ENCODE measurements around the gene ASMT. TPM values are rescaled to one million over a fixed set of nuclear protein-coding genes. Genes with fewer than 3 reads are reported as not detected.

Gene ASMT
- total RNA-seq, 4 donors from 2014 or later = 1.1 TPM; not detected in 3

- no peak for TF ChIP-seq CTCF (IDR thresholded peaks at IDR 0.05; ENCODE audit: low read depth)
Measured at GRCh38 chrX:1661048-1661921, 46.4 kb downstream of the ASMT start.

DNA sequence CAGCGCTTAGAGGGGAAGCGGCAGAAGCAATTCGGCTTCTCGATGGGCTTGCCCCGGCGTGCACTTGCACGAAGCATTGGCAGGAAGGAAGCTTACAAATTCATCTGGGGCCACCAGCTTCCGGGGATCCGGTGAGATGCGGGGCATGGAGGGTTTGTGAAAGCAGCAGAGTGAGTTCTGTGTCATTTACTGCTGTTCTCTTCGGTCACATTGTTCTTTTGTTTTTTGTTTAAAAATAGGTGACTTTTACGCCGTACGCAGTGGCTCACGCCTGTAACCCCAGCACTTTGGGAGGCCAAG lies 47.0 kb downstream of the ASMT start:
- no peak for TF ChIP-seq CTCF (IDR thresholded peaks at IDR 0.05; ENCODE audit: low read depth)

GRCh38 chrX:1667566-1667965 lies 52.7 kb downstream of the ASMT start:
- TF ChIP-seq CTCF (IDR thresholded peaks at IDR 0.05; ENCODE audit: low read depth) = no peak

- TF ChIP-seq CTCF (IDR thresholded peaks at IDR 0.05; ENCODE audit: low read depth) = no peak
Measured at GRCh38 chrX:1673337-1673736, 58.5 kb downstream of the ASMT start.

DNA sequence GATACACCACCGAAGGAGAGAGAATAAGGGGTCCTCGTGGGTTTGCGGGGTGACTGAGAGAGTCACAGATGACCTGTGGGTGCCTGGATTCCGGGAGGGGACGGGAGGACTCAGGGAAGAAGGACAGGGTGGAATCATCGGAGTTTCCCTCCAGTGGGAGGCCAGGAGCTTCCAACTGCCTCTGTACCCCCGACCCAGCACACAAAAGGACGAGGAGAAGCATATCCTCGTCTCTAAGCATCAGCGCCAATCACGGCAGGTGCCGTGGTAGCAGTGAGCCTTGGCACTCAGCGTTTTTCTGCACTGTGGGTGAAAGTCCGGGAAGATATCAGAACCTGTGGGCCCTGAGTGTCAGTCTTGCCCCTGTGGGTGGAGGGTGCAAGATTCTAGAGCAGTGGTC lies 62.0 kb downstream of the ASMT start:
- no peak for TF ChIP-seq CTCF (IDR thresholded peaks at IDR 0.05; ENCODE audit: low read depth)

- TF ChIP-seq CTCF (IDR thresholded peaks at IDR 0.05; ENCODE audit: low read depth) = no peak
Measured at GRCh38 chrX:1679238-1679637, 64.4 kb downstream of the ASMT start.

GRCh38 chrX:1681439-1681838 lies 66.6 kb downstream of the ASMT start:
- TF ChIP-seq CTCF (IDR thresholded peaks at IDR 0.05; ENCODE audit: low read depth) = no peak

All from subcutaneous adipose tissue (tissue), 4 donors.